GM12892 (cell line): ENCODE data around the gene ASIC2.

Source experiments
- POLR2A ChIP-seq: IDR thresholded peaks from 2 replicates; pipeline ENCODE4 v1.6.1; 2011; ENCODE audit warnings: low read depth, low read length, control low read depth
- POLR2AphosphoS5 ChIP-seq: IDR thresholded peaks from 2 replicates; pipeline ENCODE4 v1.6.1; 2011; ENCODE audit warnings: low read depth, low read length, control low read depth

- no peak for TF ChIP-seq POLR2A
- TF ChIP-seq POLR2AphosphoS5: no peak
These were observed 239.4 kb downstream of the ASIC2 start for GRCh38 chr17:33053676-33054075.
